ENCODE measurements around the gene SYNC.

GRCh38 chr1:32706491-32706890, 3.9 kb upstream of the SYNC start:
- TF ChIP-seq CTCF (IDR thresholded peaks at IDR 0.05) (no peak), POLR2A (IDR thresholded peaks at IDR 0.05) (no peak)
